OCI-LY7 (cell line): ENCODE data around the gene ST3GAL3.
"Not testable (repeated sequence)": the region's sequence is repeated elsewhere in the genome, so short reads cannot be mapped to it uniquely, and the experiment has no call there.

Experiments used
- EZH2phosphoT487 ChIP-seq: fragments of 200-600 bp; sonication (generic); IDR thresholded peaks from 2 replicates; pipeline ENCODE4 v1.6.1; 2018; ENCODE audit warnings: low read depth, borderline replicate concordance, mild to moderate bottlenecking, mixed run types, antibody characterized with exemption, low read length, moderate library complexity, mixed read lengths
- TF ChIP-seq, protein P1 (sequence below): fragments of 200-600 bp; sonication (generic); conservative IDR thresholded peaks from 2 replicates; pipeline ENCODE4 v1.5.1; 2014; ENCODE audit warnings: mild to moderate bottlenecking, antibody characterized with exemption, low read length, moderate library complexity, mixed read lengths

DNA sequence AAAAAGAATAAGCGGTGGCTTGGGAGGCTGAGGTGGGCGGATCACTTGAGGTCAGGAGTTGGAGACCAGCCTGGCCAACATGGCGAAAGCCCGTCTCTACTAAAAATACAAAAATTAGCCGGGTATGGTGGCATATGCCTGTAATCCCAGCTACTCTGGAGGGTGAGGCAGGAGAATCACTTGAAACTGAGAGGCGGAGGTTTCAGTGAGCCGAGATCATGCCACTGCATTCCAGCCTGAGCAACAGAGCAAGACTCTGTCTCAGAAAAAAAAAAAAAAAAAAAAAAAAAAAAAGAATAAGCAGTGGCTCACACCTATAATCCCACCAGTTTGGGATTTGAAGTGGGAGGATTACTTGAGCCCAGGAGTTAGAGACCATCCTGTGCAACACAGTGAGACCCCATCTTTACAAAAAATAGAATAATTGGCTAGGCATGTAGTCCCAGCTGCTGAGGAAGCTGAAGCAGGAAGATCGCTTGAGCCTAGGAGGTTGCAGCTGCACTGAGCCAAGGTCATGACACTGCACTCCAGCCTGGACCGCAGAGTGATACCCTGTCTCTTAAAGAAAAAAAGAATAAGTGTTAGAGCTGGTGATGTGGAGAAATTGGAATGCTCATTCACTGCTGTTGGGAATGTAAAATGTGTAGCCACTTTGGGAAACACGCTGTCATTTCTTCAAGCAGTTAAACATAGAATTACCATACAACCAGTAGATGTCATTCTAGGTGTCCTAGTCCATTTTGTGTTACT lies 12.5 kb downstream of the ST3GAL3 start:
- TF ChIP-seq, protein P1, sequence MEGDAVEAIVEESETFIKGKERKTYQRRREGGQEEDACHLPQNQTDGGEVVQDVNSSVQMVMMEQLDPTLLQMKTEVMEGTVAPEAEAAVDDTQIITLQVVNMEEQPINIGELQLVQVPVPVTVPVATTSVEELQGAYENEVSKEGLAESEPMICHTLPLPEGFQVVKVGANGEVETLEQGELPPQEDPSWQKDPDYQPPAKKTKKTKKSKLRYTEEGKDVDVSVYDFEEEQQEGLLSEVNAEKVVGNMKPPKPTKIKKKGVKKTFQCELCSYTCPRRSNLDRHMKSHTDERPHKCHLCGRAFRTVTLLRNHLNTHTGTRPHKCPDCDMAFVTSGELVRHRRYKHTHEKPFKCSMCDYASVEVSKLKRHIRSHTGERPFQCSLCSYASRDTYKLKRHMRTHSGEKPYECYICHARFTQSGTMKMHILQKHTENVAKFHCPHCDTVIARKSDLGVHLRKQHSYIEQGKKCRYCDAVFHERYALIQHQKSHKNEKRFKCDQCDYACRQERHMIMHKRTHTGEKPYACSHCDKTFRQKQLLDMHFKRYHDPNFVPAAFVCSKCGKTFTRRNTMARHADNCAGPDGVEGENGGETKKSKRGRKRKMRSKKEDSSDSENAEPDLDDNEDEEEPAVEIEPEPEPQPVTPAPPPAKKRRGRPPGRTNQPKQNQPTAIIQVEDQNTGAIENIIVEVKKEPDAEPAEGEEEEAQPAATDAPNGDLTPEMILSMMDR, result not testable (repeated sequence)
- not testable (repeated sequence) for TF ChIP-seq EZH2phosphoT487
